ENCODE data around the gene DBH.

Gene DBH

GRCh38 chr9:133641861-133642595, 5.9 kb downstream of the DBH start:
- H3K4me1 ChIP-seq (ENCODE audit: insufficient read depth, low read length), result no peaks in the 10 kb centered on the region
- ATAC-seq (ENCODE audit: insufficient read depth, low read depth) (no peak), DNase-seq (no peak)
- H3K4me2 ChIP-seq (ENCODE audit: insufficient read depth, low read length), result no peak overlapping the region
- H3K9me3 ChIP-seq (ENCODE audit: insufficient read depth, low read length, severe bottlenecking), result no peaks in the 10 kb centered on the region
- H4K20me1 ChIP-seq (ENCODE audit: insufficient read depth, low read length), result no peaks in the 10 kb centered on the region
- no peak overlapping the region for H3K9ac ChIP-seq (ENCODE audit: low read depth, low read length)
- H3K36me3 ChIP-seq (ENCODE audit: insufficient read depth, low read length), result no peaks in the 10 kb centered on the region
- H3K4me3 ChIP-seq (ENCODE audit: low read depth in 1 of 2, low read length in 2 of 2), result no peak overlapping the region
- no peaks in the 10 kb centered on the region for H3K27me3 ChIP-seq (ENCODE audit: insufficient read depth, low read length, poor library complexity)
- H3K27ac ChIP-seq (ENCODE audit: low read length), result no peak overlapping the region
- TF ChIP-seq CTCF (IDR thresholded peaks at IDR 0.05; ENCODE audit: borderline replicate concordance, extremely low read depth, low read length, poor library complexity, severe bottlenecking) (no peak), EZH2 (IDR thresholded peaks at IDR 0.05; ENCODE audit: borderline replicate concordance, low read depth, low read length, severe bottlenecking) (no peak)
- H2AFZ ChIP-seq (ENCODE audit: low read depth, low read length), result no peak overlapping the region
- no peaks in the 10 kb centered on the region for H3K79me2 ChIP-seq (ENCODE audit: insufficient read depth, low read length)

GRCh38 chr9:133642708-133643361, 6.7 kb downstream of the DBH start:
- TF ChIP-seq EZH2 (IDR thresholded peaks at IDR 0.05; ENCODE audit: borderline replicate concordance, low read depth, low read length, severe bottlenecking), result no peak
- no peaks in the 10 kb centered on the region for H3K36me3 ChIP-seq (ENCODE audit: insufficient read depth, low read length)
- H4K20me1 ChIP-seq (ENCODE audit: insufficient read depth, low read length), result no peaks in the 10 kb centered on the region
- no peak overlapping the region for H3K27ac ChIP-seq (ENCODE audit: low read length)
- ATAC-seq (ENCODE audit: insufficient read depth, low read depth), result no peak
- DNase-seq, result no peak
- H3K27me3 ChIP-seq (ENCODE audit: insufficient read depth, low read length, poor library complexity), result no peaks in the 10 kb centered on the region
- no peak overlapping the region for H3K4me3 ChIP-seq (ENCODE audit: low read depth in 1 of 2, low read length in 2 of 2)
- H2AFZ ChIP-seq (ENCODE audit: low read depth, low read length), result no peak overlapping the region
- H3K79me2 ChIP-seq (ENCODE audit: insufficient read depth, low read length), result no peaks in the 10 kb centered on the region
- no peaks in the 10 kb centered on the region for H3K4me1 ChIP-seq (ENCODE audit: insufficient read depth, low read length)
- H3K4me2 ChIP-seq (ENCODE audit: insufficient read depth, low read length), result no peak overlapping the region
- no peaks in the 10 kb centered on the region for H3K9me3 ChIP-seq (ENCODE audit: insufficient read depth, low read length, severe bottlenecking)
- no peak overlapping the region for H3K9ac ChIP-seq (ENCODE audit: low read depth, low read length)

- no peak for ATAC-seq (ENCODE audit: insufficient read depth, low read depth)
- Histone ChIP-seq H3K4me1 (ENCODE audit: insufficient read depth, low read length) (no peaks in the 10 kb centered on the region), H3K36me3 (ENCODE audit: insufficient read depth, low read length) (no peaks in the 10 kb centered on the region), H3K79me2 (ENCODE audit: insufficient read depth, low read length) (no peaks in the 10 kb centered on the region), H2AFZ (ENCODE audit: low read depth, low read length) (no peak overlapping the region), H3K9ac (ENCODE audit: low read depth, low read length) (no peak overlapping the region), H3K9me3 (ENCODE audit: insufficient read depth, low read length, severe bottlenecking) (no peaks in the 10 kb centered on the region), H4K20me1 (ENCODE audit: insufficient read depth, low read length) (no peaks in the 10 kb centered on the region), H3K27me3 (ENCODE audit: insufficient read depth, low read length, poor library complexity) (no peaks in the 10 kb centered on the region), H3K27ac (ENCODE audit: low read length) (no peak overlapping the region), H3K4me2 (ENCODE audit: insufficient read depth, low read length) (no peak overlapping the region), H3K4me3 (ENCODE audit: low read depth in 1 of 2, low read length in 2 of 2) (no peak overlapping the region)
- TF ChIP-seq EZH2 (IDR thresholded peaks at IDR 0.05; ENCODE audit: borderline replicate concordance, low read depth, low read length, severe bottlenecking), result no peak
- no peak for TF ChIP-seq CTCF (IDR thresholded peaks at IDR 0.05; ENCODE audit: borderline replicate concordance, extremely low read depth, low read length, poor library complexity, severe bottlenecking)
- DNase-seq, result no peak
Observed at GRCh38 chr9:133643362-133643755, 7.2 kb downstream of the DBH start.

- H4K20me1 ChIP-seq (ENCODE audit: insufficient read depth, low read length), result no peaks in the 10 kb centered on the region
- TF ChIP-seq CTCF (IDR thresholded peaks at IDR 0.05; ENCODE audit: borderline replicate concordance, extremely low read depth, low read length, poor library complexity, severe bottlenecking), result no peak
- TF ChIP-seq EZH2 (IDR thresholded peaks at IDR 0.05; ENCODE audit: borderline replicate concordance, low read depth, low read length, severe bottlenecking), result no peak
- no peak overlapping the region for H3K4me3 ChIP-seq (ENCODE audit: low read depth in 1 of 2, low read length in 2 of 2)
- DNase-seq, result no peak
- H3K4me1 ChIP-seq (ENCODE audit: insufficient read depth, low read length), result no peaks in the 10 kb centered on the region
- no peak overlapping the region for H3K27ac ChIP-seq (ENCODE audit: low read length)
- H3K27me3 ChIP-seq (ENCODE audit: insufficient read depth, low read length, poor library complexity), result no peaks in the 10 kb centered on the region
- no peak overlapping the region for H3K4me2 ChIP-seq (ENCODE audit: insufficient read depth, low read length)
- no peaks in the 10 kb centered on the region for H3K79me2 ChIP-seq (ENCODE audit: insufficient read depth, low read length)
- H3K9me3 ChIP-seq (ENCODE audit: insufficient read depth, low read length, severe bottlenecking), result no peaks in the 10 kb centered on the region
- H3K36me3 ChIP-seq (ENCODE audit: insufficient read depth, low read length), result no peaks in the 10 kb centered on the region
- no peak overlapping the region for H3K9ac ChIP-seq (ENCODE audit: low read depth, low read length)
- H2AFZ ChIP-seq (ENCODE audit: low read depth, low read length), result no peak overlapping the region
- ATAC-seq (ENCODE audit: insufficient read depth, low read depth), result no peak
Observed at GRCh38 chr9:133643978-133644760, 8.0 kb downstream of the DBH start.

All from DND-41 (cell line).